CD4-positive, alpha-beta T cell (primary cell): ENCODE measurements around the gene GABRB2. TPM values are rescaled to one million over a fixed set of nuclear protein-coding genes. Genes with fewer than 3 reads are reported as not detected.

ENCODE experiments used
- ATAC-seq: fragments of 200-7000 bp; cut with Tn5 transposase; one replicate; pipeline ENCODE4 v1.10.0; 2022; ENCODE audit warnings: mild to moderate bottlenecking; ENCODE audit not compliant: poor library complexity
- CTCF ChIA-PET: fragments of 350-600 bp; sonication (Branson Sonifier 250); formaldehyde crosslinking; loops from one replicate; lab custom pipeline; 2021; ENCODE audit warnings: antibody characterized with exemption, inconsistent platforms; lab: Charles Lee
- POLR2A ChIA-PET: fragments of 350-600 bp; sonication (Branson Sonifier 250); formaldehyde crosslinking; loops from one replicate; lab custom pipeline; 2021; ENCODE audit warnings: antibody characterized with exemption, inconsistent platforms; lab: Charles Lee
- DNase-seq, 14 experiments: peaks; one replicate each; pipeline ENCODE4 v3.0.0-alpha.2; 2013 to 2020; ENCODE audit warnings: mixed read lengths in 2 of 14
- H3K27ac ChIP-seq, 2 donors: one replicate each; pipeline versions ENCODE4 v1.5.1 to v1.7.0; 2013; ENCODE audit warnings: low read length in 2 of 2, low read depth in 1 of 2, mild to moderate bottlenecking in 1 of 2
- H3K27me3 ChIP-seq, 2 experiments: 1 replicate in 1 of 2; 2 replicates in 1 of 2; pipeline versions ENCODE4 v1.6.1 to v1.7.0; 2013; ENCODE audit warnings: low read length in 2 of 2, control low read depth in 1 of 2, mild to moderate bottlenecking in 1 of 2, moderate library complexity in 1 of 2; ENCODE audit not compliant: insufficient read depth in 2 of 2, control insufficient read depth in 1 of 2
- H3K36me3 ChIP-seq: one replicate; pipeline ENCODE4 v1.6.1; 2013; ENCODE audit warnings: low read length, control low read depth; ENCODE audit not compliant: insufficient read depth
- H3K4me1 ChIP-seq: one replicate; pipeline ENCODE4 v1.6.1; 2013; ENCODE audit warnings: low read length, control low read depth; ENCODE audit not compliant: insufficient read depth
- H3K4me3 ChIP-seq: one replicate; pipeline ENCODE4 v1.5.1; 2013; ENCODE audit warnings: mild to moderate bottlenecking, low read length, moderate library complexity
- H3K9me3 ChIP-seq, 2 experiments: 1 replicate in 1 of 2; 2 replicates in 1 of 2; pipeline versions ENCODE4 v1.6.1 to v1.7.0; 2013; ENCODE audit warnings: low read length in 2 of 2, mild to moderate bottlenecking in 2 of 2, control low read depth in 1 of 2, moderate library complexity in 1 of 2; ENCODE audit not compliant: control insufficient read depth in 1 of 2, insufficient read depth in 1 of 2
- H3K27ac Mint-ChIP-seq: one replicate; pipeline ENCODE4 v1.8.0; 2020; ENCODE audit warnings: mixed read lengths
- H3K27me3 Mint-ChIP-seq: one replicate; pipeline ENCODE4 v1.8.0; 2021; ENCODE audit warnings: mixed read lengths
- H3K36me3 Mint-ChIP-seq: one replicate; pipeline ENCODE4 v1.8.0; 2021; ENCODE audit warnings: low read depth, mixed read lengths
- H3K4me1 Mint-ChIP-seq: one replicate; pipeline ENCODE4 v1.8.0; 2021; ENCODE audit warnings: low read depth, mixed read lengths
- H3K4me3 Mint-ChIP-seq: one replicate; pipeline ENCODE4 v1.8.0; 2020; ENCODE audit warnings: mild to moderate bottlenecking, mixed read lengths
- H3K9me3 Mint-ChIP-seq: one replicate; pipeline ENCODE4 v1.8.0; 2020; ENCODE audit warnings: mixed read lengths
- intact Hi-C, 2 experiments: fragments of 100-400 bp; cut with DNase I in 1 of 2; cut with micrococcal nuclease in 1 of 2; formaldehyde crosslinking; loops; one replicate each; pipeline versions ENCODE4 v1.15.1 to v1.9.0; 2023 to 2025; cut with DNase I, micrococcal nuclease
- total RNA-seq, 174 experiments: library from RNA in 2 of 174; stranded (reverse) in 2 of 174; gene quantifications; one replicate each; pipeline ENCODE4 v1.2.3 and lab custom pipeline; 2021 to 2026
- TF ChIP-seq, protein P1 (sequence below): fragments of 200-600 bp; IDR thresholded peaks from one replicate; pipeline ENCODE4 v1.8.0; 2022; ENCODE audit warnings: antibody characterized with exemption, mild to moderate bottlenecking

GABRB2 gene
- total RNA-seq, 2 experiments from 2014 or later: not detected

DNA sequence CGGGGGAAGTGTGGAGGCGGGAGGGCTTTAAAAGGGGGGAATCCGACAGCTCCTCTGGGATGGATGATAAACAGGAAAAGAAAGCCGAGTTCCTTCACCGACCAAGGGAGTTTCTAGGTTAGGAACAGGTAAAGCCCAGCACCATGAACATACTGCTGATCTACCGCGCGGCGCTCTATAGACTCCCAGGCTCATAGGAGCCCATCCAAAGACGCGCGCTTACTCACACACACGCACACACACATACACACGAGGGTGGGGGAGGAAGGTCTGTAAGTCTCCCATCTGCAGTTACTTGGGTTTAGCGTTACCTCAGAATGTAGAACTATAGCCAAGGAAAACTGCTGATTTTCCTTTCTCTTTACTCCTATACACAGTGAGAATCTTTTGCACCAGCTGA, 2.6 kb upstream of the GABRB2 start:
- Mint-ChIP-seq H3K27me3 (peaks cover 72% of the 10 kb centered on the region), H3K4me1 (peaks cover 15% of the 10 kb centered on the region), H3K36me3 (no peaks in the 10 kb centered on the region), H3K9me3 (peaks cover 4% of the 10 kb centered on the region), H3K4me3 (no peak overlapping the region), H3K27ac (no peak overlapping the region)
- ATAC-seq (no peak), DNase-seq (no peak)
- ChIA-PET CTCF (no interaction called here), POLR2A (no interaction called here)
- Histone ChIP-seq H3K9me3 (peaks cover 0 to 17% of the 10 kb centered on the region in 2 experiments), H3K36me3 (no peaks in the 10 kb centered on the region), H3K27me3 (peaks cover 31 to 50% of the 10 kb centered on the region in 2 experiments), H3K4me1 (peaks cover 5% of the 10 kb centered on the region), H3K27ac (no peak overlapping the region), H3K4me3 (no peak overlapping the region)
- intact Hi-C loops: no loop called here
- TF ChIP-seq, protein P1, sequence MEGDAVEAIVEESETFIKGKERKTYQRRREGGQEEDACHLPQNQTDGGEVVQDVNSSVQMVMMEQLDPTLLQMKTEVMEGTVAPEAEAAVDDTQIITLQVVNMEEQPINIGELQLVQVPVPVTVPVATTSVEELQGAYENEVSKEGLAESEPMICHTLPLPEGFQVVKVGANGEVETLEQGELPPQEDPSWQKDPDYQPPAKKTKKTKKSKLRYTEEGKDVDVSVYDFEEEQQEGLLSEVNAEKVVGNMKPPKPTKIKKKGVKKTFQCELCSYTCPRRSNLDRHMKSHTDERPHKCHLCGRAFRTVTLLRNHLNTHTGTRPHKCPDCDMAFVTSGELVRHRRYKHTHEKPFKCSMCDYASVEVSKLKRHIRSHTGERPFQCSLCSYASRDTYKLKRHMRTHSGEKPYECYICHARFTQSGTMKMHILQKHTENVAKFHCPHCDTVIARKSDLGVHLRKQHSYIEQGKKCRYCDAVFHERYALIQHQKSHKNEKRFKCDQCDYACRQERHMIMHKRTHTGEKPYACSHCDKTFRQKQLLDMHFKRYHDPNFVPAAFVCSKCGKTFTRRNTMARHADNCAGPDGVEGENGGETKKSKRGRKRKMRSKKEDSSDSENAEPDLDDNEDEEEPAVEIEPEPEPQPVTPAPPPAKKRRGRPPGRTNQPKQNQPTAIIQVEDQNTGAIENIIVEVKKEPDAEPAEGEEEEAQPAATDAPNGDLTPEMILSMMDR: no peak

- DNase-seq (no peak), ATAC-seq (no peak)
- peaks cover 77% of the 10 kb centered on the region for H3K27me3 Mint-ChIP-seq
- H3K36me3 Mint-ChIP-seq: no peaks in the 10 kb centered on the region
- H3K4me1 Mint-ChIP-seq: peaks cover 15% of the 10 kb centered on the region
- POLR2A ChIA-PET: no interaction called here
- intact Hi-C loops: no loop called here
- Histone ChIP-seq H3K4me3 (no peak overlapping the region), H3K27ac (no peak overlapping the region), H3K9me3 (peaks cover 0 to 17% of the 10 kb centered on the region in 2 experiments), H3K36me3 (no peaks in the 10 kb centered on the region), H3K4me1 (peaks cover 5% of the 10 kb centered on the region), H3K27me3 (peaks cover 31 to 55% of the 10 kb centered on the region in 2 experiments)
- no peak overlapping the region for H3K27ac Mint-ChIP-seq
- TF ChIP-seq, protein P1: no peak
- H3K4me3 Mint-ChIP-seq: no peak overlapping the region
- CTCF ChIA-PET: no interaction called here
- H3K9me3 Mint-ChIP-seq: peaks cover 4% of the 10 kb centered on the region
These were observed 2.1 kb upstream of the GABRB2 start for GRCh38 chr5:161548487-161549094.

DNA sequence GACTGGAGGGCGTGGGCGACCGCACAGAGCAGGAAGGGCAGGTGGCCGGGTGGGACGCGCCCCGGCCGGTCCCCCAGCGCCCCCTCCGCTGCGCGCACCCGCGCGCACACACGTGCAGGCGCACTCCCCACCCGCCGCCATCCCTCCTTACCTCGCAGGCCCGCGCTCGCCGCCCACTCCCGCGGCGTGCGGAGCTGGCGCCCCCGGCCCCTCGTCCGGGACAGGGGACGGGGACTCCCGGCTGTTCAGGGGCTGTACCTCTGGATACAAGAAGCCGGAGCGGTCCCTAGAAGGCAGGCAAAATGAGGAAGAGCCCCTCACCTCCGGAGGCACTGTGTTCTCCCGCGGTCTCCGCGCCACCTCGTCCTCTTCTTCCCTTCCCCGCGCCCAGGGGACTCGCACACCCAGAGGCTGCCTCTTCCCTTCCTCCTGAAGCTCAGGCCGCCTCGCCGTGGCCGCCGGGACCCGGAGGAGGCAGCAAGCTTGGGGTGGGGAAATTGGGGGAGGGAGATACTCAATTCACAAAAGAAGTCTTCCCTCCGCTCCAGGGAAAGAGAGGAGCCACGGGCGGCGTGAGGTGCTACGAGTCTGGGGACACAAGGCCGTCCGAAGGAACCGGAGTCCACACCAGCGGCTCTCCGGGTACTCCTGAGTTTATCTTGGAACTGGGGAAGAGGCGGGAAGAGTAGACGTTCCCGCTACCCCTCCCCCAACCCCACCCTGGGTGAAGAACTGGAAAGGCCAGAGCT, 1.4 kb upstream of the GABRB2 start:
- no peak overlapping the region for H3K4me3 Mint-ChIP-seq
- H3K36me3 Mint-ChIP-seq: no peaks in the 10 kb centered on the region
- H3K4me1 ChIP-seq: peaks cover 5% of the 10 kb centered on the region
- peaks cover 31 to 59% of the 10 kb centered on the region in 2 experiments for H3K27me3 ChIP-seq
- peaks cover 4% of the 10 kb centered on the region for H3K9me3 Mint-ChIP-seq
- H3K4me1 Mint-ChIP-seq: peaks cover 15% of the 10 kb centered on the region
- no peak overlapping the region for H3K27ac ChIP-seq
- no peak overlapping the region for H3K27ac Mint-ChIP-seq
- peaks cover 0 to 17% of the 10 kb centered on the region in 2 experiments for H3K9me3 ChIP-seq
- intact Hi-C loops: no loop called here
- H3K4me3 ChIP-seq: no peak overlapping the region
- no peaks in the 10 kb centered on the region for H3K36me3 ChIP-seq
- TF ChIP-seq, protein P1: no peak
- H3K27me3 Mint-ChIP-seq: peaks cover 82% of the 10 kb centered on the region
- ATAC-seq (no peak), DNase-seq (peak in 1 of 14 experiments; percentile 6)
- ChIA-PET POLR2A (no interaction called here), CTCF (no interaction called here)
